ENCODE results near the gene SIK2. TPM values are rescaled to one million over a fixed set of nuclear protein-coding genes. Genes with fewer than 3 reads are reported as not detected.

Gene SIK2
- total and polyA plus RNA-seq, 2 donors from 2014 or later = 6.4 to 40.1 TPM

GRCh38 chr11:111759778-111760407 is 157.6 kb downstream of the SIK2 start:
- H3K27me3 ChIP-seq (ENCODE audit: control insufficient read depth, insufficient read depth, low read length) = no peaks in the 10 kb centered on the region
- peak overlapping the region in 1 of 3 donors; percentile 38 for H3K9ac ChIP-seq (ENCODE audit: low read length in 3 of 3)
- peaks cover 2 to 9% (median 2%) of the 10 kb centered on the region in 3 donors for H3K4me1 ChIP-seq (ENCODE audit: control insufficient read depth in 2 of 3, insufficient read depth in 2 of 3, low read depth in 1 of 3, low read length in 3 of 3)
- FAIRE-seq (no peak), DNase-seq (no peak)
- intact Hi-C loops (cut with DNase I) = no loop called here
- H3K36me3 ChIP-seq (ENCODE audit: control insufficient read depth in 2 of 3, insufficient read depth in 3 of 3, low read length in 3 of 3) = peaks cover 10 to 46% (median 25%) of the 10 kb centered on the region in 3 donors
- H3K27ac ChIP-seq (ENCODE audit: low read depth in 2 of 2, low read length in 2 of 2) = peak overlapping the region in 1 of 2 donors; percentile 54
- no peaks in the 10 kb centered on the region for H3K9me3 ChIP-seq (ENCODE audit: control insufficient read depth in 2 of 3, insufficient read depth in 1 of 3, low read length in 3 of 3)
- no peak overlapping the region for H3K4me3 ChIP-seq (ENCODE audit: low read length in 3 of 3)
- TF ChIP-seq CTCF (IDR thresholded peaks at IDR 0.05; ENCODE audit: borderline replicate concordance, extremely low read depth, insufficient read depth) = no peak

GRCh38 chr11:111761036-111761435 is 158.8 kb downstream of the SIK2 start:
- intact Hi-C loops (cut with DNase I) = no loop called here
- Histone ChIP-seq H3K9ac (ENCODE audit: low read length in 3 of 3) (no peak overlapping the region), H3K9me3 (ENCODE audit: control insufficient read depth in 2 of 3, insufficient read depth in 1 of 3, low read length in 3 of 3) (no peaks in the 10 kb centered on the region), H3K4me1 (ENCODE audit: control insufficient read depth in 2 of 3, insufficient read depth in 2 of 3, low read depth in 1 of 3, low read length in 3 of 3) (peaks cover 2 to 11% (median 4%) of the 10 kb centered on the region in 3 donors), H3K4me3 (ENCODE audit: low read length in 3 of 3) (no peak overlapping the region), H3K27me3 (ENCODE audit: control insufficient read depth, insufficient read depth, low read length) (no peaks in the 10 kb centered on the region), H3K27ac (ENCODE audit: low read depth in 2 of 2, low read length in 2 of 2) (no peak overlapping the region), H3K36me3 (ENCODE audit: control insufficient read depth in 2 of 3, insufficient read depth in 3 of 3, low read length in 3 of 3) (peaks cover 10 to 42% (median 22%) of the 10 kb centered on the region in 3 donors)
- DNase-seq (no peak), FAIRE-seq (no peak)
- no peak for TF ChIP-seq CTCF (IDR thresholded peaks at IDR 0.05; ENCODE audit: borderline replicate concordance, extremely low read depth, insufficient read depth)

- Histone ChIP-seq H3K36me3 (ENCODE audit: control insufficient read depth in 2 of 3, insufficient read depth in 3 of 3, low read length in 3 of 3) (peaks cover 8 to 40% (median 22%) of the 10 kb centered on the region in 3 donors), H3K27me3 (ENCODE audit: control insufficient read depth, insufficient read depth, low read length) (no peaks in the 10 kb centered on the region), H3K9me3 (ENCODE audit: control insufficient read depth in 2 of 3, insufficient read depth in 1 of 3, low read length in 3 of 3) (no peaks in the 10 kb centered on the region), H3K27ac (ENCODE audit: low read depth in 2 of 2, low read length in 2 of 2) (no peak overlapping the region), H3K4me3 (ENCODE audit: low read length in 3 of 3) (no peak overlapping the region), H3K4me1 (ENCODE audit: control insufficient read depth in 2 of 3, insufficient read depth in 2 of 3, low read depth in 1 of 3, low read length in 3 of 3) (peaks cover 4 to 18% (median 6%) of the 10 kb centered on the region in 3 donors), H3K9ac (ENCODE audit: low read length in 3 of 3) (no peak overlapping the region)
- FAIRE-seq (no peak), DNase-seq (no peak)
- TF ChIP-seq CTCF (IDR thresholded peaks at IDR 0.05; ENCODE audit: borderline replicate concordance, extremely low read depth, insufficient read depth) = no peak
- intact Hi-C loops (cut with DNase I) = no loop called here
These were observed 160.3 kb downstream of the SIK2 start for GRCh38 chr11:111762526-111762925.

Data from kidney (tissue), 14 donors.